HG02943 (cell line): ENCODE results near the gene ACSL3.
"Not testable (repeated sequence)": the region's sequence is repeated elsewhere in the genome, so short reads cannot be mapped to it uniquely, and the experiment has no call there.

Experiments
- ATAC-seq: cut with Tn5 transposase; IDR thresholded peaks from one replicate; pipeline ENCODE4 v1.9.1; 2021; ENCODE audit warnings: mild to moderate bottlenecking, low read depth, moderate library complexity; ENCODE audit not compliant: unreplicated experiment

ACSL3 gene

DNA sequence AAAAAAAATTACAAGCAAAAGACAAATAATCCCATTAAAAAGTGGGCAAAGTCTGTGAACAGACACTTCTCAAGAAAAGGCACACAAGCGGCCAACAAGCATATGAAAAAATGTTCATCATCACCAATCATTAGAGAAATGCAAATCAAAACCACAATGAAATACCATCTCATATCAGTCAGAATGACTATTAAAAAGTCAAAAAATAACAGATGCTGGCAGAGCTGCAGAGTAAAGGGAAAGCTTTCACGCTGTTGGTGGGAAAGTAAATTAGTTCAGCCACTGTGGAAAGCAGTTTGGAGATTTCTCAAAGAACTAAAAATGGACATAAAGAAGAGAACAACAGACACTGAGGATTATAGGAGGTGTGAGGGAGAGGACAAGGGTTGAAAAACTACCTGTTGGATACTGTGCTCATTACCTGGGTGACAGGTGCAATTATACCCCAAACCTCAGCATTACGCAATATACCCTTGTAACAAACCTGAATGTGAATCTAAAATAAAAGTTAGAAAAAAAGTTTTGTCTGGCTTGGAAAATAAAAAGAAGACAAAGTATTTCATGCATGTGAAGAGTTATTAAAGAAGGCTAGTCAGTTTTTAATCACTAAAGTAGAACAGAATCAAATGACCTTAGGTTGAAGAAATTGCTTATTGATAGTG, 8.7 kb upstream of the ACSL3 start:
- ATAC-seq, result no peak

DNA sequence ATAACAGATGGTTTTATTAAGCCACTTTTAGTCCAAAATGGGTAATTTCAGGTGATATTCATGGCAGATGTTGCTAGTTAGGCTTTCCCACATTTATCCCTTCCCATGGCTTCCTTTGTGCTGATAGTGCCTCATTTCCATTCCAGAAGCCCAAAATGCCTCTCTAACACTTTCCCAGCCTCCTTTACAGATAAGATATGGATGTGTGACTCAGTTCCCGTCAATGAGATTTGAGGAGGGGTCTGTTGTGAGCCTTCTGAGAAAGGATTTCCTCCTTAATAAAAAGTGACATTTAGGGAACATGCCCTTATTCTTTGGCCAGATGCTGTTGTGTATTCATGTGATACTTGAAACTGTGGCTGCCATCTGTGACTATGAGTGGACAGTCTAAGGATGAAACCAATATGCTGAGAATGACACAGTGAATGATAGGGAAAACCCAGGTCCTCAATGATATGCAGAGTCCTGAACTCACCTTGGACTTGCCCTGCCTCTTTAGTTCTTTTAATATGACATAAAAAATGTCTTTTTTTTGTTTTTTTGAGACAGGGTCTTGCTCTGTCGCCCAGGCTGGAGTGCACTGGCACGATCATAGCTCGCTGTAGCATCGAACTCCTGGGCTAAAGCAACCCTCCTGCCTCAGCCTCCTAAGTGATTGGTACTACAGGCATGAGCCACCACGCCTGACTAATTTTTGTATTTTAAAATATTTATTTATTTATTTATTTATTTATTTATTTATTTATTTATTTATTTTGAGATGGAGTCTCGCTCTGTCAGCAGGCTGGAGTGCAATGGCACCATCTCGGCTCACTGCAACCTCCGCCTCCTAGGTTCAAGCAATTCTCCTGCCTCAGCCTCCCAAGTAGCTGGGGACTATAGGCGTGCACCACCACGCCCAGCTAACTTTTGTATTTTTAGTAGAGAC, 5.8 kb upstream of the ACSL3 start:
- no peak for ATAC-seq

DNA sequence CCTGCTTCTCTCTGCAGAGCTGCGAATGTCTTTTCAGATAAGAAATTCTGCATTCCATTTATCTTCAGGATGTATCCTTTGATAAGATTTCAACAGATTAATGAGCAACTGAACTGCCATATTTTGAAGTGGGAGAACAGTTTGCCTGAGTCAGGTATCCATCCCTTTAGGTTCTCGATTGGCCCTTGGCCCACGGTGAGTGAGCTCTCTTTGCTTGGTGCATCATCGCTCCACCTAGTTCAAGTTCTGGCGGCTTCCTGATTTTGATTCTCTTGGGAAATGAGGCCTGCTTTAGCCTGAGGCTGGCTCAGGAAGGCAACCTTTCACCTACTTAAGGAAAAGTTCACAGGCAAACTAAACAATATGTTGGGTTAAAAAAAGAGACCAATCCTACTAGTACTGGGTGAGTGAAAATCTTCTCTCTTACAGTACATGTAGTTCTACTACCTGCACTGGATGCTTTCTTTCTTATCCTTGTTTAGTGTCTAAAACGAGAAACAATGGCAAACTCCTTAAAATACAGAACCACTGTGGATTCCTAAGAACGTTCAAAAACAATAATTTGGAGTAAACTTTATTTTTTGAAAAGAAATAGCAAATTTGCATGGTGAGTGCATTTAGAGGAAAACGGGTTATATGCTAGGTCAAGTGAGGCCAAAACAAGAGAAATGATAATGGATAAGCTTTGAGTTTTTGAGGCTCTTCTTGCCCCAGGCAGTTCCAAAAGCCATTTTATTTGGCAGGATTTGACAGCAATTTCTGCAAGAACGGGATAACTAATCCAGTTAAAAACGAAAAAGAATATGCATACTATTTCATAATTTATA, 837 bp upstream of the ACSL3 start:
- ATAC-seq, result no peak

DNA sequence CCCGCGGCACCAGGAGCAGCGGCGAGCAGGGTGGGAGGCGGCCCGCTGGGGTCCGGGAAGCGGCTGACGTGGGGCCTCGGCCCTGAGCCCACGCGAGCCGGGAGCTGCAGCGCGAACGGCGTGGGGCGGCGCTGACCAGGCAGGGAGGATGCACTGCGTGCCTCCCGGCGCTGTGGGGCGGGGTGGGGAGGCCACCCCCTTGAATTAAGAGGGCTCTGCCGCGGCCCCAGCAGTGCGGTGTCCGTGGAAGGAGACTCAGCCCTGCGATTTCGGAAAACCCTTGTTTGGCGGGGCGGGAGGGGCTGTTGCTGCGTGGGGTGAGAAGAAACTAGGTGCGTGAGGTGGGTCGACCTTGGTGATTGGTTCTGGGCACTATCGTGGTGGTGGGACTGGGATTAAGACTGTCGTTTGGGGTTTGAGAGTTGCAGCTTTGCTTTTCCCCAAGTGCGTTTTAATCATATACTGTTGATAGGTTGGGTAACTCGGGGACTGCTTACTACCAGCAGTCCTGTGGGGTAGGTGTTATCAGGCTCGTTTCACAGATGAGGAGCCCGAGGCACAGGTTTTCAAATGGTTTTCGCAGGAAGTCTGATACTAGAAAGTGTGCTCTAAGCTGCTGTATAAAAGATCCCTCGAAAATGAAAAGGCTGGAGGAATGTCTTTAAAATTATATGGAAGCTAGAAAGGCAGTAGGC, 722 bp downstream of the ACSL3 start:
- peak; percentile 40 for ATAC-seq

DNA sequence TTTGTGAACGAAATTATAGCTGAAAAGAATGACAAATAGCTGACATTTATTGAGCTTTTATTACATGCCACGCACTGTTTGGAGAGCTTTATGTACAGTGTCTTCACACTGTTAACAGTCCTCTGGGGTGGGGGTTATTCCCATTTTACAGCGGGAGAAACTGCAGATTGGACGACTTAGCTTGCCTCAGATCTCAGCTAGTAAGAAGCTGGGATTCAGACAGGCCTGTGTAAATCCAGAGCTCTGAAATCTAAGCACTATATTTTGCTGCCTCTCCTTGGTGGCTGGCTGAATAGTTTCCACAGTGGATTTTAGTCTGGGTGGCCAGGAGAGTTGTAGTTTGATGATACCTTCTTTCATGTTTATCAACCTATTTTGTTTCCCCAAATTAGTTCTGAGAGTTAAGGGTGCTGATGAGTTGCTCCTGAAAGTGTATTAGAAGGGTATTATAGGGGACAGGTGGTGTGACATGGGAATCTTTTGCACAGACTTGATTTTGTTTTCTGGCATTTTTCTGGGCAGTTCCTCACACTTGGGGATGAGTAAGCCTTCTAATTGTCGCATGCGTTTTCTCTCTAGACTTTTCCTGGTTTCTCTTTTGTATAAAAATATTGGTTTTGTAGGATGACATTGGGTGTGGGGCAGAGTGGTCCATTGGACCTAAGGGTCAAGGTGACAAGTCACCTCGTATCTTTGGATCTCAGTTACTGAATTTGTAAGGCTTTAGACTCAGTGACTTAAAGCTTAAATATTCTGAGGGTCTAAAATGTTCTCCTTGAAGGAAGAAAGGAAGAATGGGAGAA, 1.5 kb downstream of the ACSL3 start:
- no peak for ATAC-seq

DNA sequence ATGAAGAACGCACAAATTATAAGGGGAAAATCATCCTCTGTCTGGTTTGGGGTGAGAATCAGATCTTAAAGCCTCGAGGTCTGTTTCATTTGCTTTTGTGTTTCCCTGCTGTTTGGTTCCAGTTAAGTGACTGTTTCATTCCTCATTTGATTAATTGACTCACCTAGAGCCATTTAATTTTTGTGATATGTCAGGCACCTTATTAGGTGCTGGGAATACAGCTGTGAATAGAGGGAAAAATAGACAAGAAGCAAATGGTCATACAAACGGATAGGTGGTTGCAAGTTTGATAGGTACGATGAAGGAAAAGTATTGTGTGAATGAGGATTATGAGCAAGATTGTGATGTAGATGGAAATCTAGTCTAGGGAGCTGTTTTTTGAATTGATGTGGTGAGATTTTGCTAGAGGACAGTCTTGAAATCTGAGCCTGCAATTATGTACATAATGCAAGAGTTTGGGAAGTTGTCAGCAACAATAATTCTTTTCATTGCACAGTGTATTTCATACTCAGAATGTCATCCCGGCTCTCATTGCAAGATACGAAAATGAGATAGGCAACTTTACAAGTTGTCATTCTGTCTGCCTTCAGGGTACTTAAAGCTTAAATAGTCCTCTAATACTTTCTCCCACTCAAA, 2.2 kb downstream of the ACSL3 start:
- ATAC-seq, result no peak

DNA sequence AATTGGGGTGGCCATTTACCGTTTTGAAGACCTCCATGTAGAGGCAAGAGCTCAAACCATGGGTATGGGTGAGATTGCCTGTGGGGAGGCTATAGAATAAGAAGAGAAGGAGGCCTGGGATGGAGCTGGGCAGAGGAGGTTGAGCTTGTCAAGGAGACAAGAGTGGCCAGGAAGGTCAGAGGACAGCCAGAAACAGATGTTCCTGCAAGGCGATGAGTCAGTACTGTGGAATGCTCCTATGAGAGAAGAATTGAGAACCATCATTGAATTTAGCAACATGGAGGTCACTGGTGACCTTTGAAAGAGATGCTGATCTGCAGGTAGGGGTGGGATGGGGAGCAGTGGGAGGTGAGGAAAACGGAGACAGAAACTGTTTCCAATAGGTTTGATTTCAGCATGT, 3.5 kb downstream of the ACSL3 start:
- ATAC-seq, result no peak

DNA sequence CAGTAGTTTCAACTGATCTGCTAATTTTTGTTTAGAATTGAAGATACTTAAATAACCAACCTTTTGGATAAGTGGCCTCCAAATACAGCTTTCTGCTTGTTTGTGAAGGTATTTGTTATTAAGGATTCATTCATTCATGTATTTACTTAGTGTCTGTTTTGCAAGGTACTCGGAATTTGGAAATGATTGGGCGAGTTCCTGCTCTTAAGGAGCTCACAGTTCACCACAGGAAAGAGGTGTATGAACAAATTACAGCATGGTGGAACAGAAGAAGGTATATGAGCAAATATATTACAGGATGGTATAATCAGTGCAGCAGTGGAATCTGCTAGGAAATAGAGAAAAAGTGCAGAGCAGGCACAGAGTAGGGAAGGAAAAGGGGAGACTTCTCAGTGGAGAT, 4.5 kb downstream of the ACSL3 start:
- no peak for ATAC-seq

DNA sequence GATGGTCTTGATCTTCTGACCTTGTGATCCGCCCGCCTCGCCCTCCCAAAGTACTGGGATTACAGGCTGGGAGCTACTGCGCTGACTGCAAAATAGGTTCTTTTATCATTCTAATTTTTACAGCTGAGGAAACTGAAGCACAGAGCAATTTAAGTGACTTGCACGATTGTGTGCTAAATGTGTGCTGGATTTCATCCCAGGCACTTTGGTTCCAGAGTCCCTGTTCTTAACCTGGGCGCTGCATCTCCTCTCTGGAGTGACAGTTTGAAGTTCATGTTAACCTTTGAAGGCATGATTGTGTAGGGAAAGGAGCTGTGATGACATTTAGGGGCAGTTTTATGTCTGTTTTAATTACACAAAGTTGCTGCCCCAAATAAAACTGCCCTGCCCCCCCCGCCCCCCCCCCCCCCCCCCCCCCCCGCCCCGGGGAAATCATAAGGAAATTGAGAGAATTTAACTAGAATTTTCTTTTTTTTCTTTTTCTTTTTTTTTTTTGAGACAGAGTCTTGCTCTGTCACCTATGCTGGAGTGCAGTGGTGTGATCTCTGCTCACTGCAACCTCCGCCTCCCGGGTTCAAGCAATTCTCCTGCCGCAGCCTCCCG, 5.6 kb downstream of the ACSL3 start:
- ATAC-seq, result no peak

DNA sequence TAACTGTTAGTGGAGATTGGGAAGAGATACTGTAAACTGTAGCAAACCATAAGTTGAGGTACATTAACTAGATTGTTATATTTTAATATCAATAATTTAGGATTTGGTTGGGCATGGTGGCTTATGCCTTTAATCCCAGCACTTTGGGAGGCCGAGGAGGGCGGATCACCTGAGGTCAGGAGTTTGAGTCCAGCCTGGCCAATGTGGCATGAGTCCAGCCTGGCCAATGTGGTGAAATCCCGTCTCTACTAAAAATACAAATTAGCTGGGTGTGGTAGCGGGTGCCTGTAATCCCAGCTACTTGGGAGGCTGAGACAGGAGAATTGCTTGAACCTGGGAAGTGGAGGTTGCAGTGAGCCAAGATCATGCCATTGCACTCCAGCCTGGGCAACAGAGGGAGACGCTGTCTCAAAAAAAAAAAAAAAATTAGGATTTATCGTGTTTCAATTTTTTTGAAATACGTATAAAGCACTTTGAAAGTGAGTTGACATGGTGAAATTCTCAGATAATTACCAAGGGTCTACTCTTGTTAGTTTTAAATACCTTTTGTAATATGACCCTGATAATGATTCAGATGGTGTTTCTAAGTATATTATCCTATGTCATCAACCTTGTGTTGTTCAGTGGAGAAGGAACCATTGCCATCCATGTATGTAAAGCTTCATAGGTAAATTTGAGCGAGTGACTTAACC, 7.9 kb downstream of the ACSL3 start:
- not testable (repeated sequence) for ATAC-seq

DNA sequence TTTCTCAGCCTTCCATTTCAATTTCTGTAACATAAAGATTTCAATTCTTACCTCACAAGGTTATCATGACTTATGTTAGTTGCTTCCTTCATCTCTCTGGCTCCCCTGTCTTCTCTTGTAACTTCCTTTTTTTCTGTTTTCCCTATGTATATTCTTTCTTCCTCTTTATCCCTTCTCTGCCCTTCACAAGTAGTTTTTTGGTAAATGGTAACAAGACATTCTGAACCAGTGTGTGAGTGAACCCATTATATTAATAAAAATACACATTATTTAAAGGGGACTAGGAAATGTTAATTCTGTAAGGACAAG, 8.4 kb downstream of the ACSL3 start:
- ATAC-seq, result no peak

DNA sequence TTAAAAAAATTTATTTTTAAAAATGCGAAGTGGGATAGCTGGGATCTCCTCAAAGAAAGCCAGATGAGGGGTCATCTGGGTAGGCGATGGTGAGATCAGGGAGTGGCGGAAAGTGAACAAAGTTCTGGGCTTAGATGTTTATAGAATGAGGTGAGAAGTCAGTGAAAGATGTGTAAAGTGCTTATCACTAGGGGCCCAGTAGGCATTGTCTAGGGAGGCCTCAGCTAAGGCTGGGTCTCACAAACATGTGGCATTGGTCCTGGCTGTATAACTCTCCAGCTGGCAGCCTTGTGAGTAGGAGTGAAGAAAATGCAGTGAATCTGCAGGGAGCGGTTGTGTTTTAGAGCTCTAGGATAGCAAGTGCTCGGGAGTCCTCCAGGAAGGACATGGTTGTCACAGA, 10.5 kb downstream of the ACSL3 start:
- ATAC-seq, result no peak

DNA sequence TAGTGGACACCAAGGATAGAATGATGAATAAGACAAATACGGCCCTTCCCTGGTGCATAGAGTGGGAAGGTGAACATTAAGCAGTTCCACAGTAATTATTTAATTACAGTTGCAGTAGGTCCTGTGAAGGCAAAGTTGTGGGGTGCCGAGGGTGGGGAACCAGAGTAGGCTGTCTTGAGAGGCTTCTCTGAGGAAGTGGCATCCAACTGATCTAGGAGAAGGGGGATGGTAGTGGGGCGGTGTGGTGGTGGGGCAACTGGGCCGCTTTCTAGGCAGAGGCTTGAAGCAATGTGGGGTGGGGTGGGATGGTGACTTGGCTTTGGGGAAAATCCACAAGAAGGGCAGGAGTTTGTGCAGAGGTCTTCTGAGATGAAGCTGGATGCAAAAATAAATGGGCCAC, 11.7 kb downstream of the ACSL3 start:
- no peak for ATAC-seq

DNA sequence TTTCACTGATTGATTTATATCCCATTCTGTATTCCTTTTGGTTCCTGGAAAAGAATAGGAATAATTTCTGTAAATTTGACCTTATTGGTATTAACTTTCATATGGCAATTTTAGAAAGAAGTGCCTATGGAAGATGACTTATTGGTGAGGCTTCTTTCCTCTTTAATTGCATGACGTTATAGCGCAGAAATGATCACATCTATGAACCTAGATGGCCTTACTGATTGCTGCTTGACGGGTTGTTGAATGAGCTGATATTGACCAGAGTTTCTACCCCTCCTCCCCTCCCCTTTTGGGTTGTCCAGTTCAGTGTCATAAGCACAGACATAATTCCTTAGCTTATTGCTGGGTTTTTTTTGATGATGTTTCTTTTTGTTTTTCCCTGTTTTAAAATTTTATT, 14.6 kb downstream of the ACSL3 start:
- ATAC-seq, result no peak

DNA sequence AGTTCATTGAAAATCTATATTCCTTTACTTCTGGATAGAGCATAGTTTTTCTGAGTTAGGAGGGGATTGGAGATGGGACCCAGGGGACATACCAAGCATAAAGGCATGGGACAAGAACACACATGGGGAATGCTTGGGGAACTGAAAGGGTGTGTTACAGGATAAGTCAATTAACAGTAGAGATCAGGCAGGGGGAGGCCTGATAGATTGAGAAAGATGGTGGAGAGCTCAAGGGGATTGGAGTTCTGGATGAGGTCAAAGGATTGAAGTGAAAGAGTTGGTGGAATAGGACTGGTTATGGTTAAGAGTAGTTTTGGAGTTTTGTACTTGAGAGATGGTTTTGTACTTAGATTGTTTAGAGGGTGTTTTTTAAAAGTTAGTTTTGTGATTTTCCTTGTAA, 16.1 kb downstream of the ACSL3 start:
- no peak for ATAC-seq

DNA sequence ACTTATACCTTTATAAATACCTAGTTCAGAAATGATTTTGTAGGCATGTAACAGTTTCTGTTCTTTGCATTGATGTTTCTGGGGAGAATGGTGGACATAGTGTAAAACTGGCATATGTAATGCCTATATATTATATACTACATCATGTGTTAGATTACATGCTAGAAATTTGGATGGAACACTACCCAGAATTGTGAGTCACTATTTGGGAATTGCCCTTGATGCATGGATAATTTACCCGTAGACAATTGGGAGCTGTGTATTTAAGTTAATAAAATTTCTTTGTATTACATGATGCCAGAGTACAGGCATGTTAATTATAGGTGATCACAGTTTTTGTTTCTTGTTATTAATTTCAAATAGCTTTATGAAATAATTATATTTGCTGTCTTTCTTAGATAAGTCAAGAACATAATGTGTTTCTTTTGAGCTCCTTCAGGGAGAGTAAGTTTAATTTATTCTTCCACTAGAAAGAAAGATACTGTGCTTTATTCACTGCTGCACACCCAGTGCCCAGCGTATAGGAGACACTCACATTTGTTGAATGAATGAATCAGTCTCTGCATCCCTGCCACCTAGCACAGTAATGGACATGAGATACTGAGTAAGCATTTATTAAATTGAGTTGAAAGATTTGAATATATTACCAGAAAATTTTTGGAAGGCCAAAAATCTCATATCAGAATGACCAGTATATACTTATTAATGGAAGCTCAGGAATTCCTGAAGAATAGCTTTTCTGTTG, 16.9 kb downstream of the ACSL3 start:
- no peak for ATAC-seq

DNA sequence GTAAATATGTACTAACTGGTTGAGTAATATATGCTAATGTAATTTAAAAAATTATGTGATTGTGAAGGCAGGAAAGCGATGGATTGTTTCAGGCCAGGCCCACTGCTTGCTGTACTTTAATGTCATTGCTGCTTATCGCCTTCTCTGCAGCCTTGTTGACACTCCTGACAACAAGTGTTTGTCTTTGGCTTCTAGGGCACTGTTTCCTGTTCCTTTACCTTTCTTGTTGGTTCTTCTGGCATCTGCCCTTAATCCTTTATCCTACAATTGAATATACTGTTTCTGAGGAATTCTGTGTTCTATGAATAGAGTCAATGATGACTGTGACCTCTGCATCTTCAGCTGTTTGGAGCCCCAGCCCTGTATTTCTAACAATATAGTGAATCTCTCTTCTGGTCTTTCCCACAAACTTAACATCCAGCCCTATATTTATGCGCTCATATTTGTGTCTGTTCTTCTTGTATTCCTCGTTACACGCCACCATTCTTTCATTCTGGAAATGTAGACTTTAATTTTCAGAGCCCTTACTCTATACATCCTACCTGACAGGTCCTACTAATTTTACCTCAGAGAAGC, 17.6 kb downstream of the ACSL3 start:
- ATAC-seq, result no peak
